AG04449 (cell line): Measurements from ENCODE around the gene RARB.

ENCODE experiments used
- CTCF ChIA-PET: fragments of 350-600 bp; formaldehyde crosslinking; extraction: SDS; loops from one replicate; lab custom pipeline; 2021; ENCODE audit warnings: antibody characterized with exemption; lab: Yijun Ruan, JAX
- POLR2A ChIA-PET: fragments of 400-600, 350-600 bp; formaldehyde crosslinking; extraction: SDS; loops from one replicate; lab custom pipeline; 2020; ENCODE audit warnings: antibody characterized with exemption, inconsistent platforms; lab: Yijun Ruan, JAX
- DNase-seq: peaks from one replicate; pipeline ENCODE4 v3.0.0-alpha.2; 2010; ENCODE audit warnings: low read depth, low spot score
- H3K4me3 ChIP-seq: 2 replicates; pipeline ENCODE4 v1.5.1; 2011; ENCODE audit warnings: low read depth, mild to moderate bottlenecking, control low read depth, low read length
- TF ChIP-seq, protein P1 (sequence below): IDR thresholded peaks from one replicate; pipeline ENCODE4 v1.5.1; 2011; ENCODE audit warnings: mild to moderate bottlenecking, moderate library complexity, low read length, control low read depth, inconsistent platforms; ENCODE audit not compliant: insufficient read depth; ENCODE audit errors: missing control alignments

The RARB gene

DNA sequence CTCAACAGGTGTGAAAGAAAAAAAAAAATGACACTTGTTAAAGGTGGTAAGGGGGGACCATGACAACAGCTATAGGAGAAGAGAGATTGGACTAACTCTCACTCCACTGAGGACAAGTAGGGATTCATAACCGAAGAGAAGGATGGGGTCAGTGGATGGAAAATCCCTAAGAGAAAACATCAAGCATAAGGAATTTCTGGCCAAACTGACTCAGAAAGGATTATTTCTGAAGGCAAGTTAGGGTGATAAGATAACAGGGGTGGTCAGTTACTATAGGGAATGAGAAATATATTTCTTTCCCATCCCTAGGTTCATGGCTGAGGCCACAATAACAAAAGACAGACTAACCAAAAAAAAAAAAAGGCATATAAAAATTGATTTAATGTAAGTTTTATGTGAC lies 9.5 kb upstream of the RARB start:
- TF ChIP-seq, protein P1, sequence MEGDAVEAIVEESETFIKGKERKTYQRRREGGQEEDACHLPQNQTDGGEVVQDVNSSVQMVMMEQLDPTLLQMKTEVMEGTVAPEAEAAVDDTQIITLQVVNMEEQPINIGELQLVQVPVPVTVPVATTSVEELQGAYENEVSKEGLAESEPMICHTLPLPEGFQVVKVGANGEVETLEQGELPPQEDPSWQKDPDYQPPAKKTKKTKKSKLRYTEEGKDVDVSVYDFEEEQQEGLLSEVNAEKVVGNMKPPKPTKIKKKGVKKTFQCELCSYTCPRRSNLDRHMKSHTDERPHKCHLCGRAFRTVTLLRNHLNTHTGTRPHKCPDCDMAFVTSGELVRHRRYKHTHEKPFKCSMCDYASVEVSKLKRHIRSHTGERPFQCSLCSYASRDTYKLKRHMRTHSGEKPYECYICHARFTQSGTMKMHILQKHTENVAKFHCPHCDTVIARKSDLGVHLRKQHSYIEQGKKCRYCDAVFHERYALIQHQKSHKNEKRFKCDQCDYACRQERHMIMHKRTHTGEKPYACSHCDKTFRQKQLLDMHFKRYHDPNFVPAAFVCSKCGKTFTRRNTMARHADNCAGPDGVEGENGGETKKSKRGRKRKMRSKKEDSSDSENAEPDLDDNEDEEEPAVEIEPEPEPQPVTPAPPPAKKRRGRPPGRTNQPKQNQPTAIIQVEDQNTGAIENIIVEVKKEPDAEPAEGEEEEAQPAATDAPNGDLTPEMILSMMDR = no peak
- CTCF ChIA-PET = interaction anchor here (1.6 kb wide), 1 partner anchor 174 kb away, joined by 6 read pairs; no protein-coding TSS in a partner anchor
- H3K4me3 ChIP-seq = no peak overlapping the region
- POLR2A ChIA-PET = no interaction called here
- DNase-seq = no peak

DNA sequence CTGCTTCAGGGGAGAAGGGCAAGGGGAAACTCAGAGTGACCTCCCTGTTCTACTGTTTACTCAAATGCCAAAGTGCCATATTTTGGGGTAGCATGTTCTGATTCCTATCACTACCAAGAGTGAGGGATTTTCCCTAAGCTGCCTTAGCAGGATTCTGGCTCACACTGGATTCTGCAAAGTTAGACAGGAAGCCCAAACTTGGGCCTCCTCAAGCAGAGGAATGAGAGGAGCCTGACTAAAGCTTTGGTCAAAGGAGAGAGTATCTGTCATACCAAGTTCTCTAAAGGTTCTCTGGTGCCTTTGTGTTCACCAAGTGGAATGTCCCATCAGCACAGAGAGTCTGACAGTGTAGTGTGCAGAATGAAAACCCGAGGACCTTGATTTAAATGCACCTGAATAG lies 8.8 kb upstream of the RARB start:
- POLR2A ChIA-PET = no interaction called here
- TF ChIP-seq, protein P1 = no peak
- CTCF ChIA-PET = interaction anchor here (1.0 to 1.6 kb wide), 2 partner anchors 8 to 174 kb away, joined by 3 to 6 read pairs; no protein-coding TSS in a partner anchor
- H3K4me3 ChIP-seq = no peak overlapping the region
- no peak for DNase-seq

DNA sequence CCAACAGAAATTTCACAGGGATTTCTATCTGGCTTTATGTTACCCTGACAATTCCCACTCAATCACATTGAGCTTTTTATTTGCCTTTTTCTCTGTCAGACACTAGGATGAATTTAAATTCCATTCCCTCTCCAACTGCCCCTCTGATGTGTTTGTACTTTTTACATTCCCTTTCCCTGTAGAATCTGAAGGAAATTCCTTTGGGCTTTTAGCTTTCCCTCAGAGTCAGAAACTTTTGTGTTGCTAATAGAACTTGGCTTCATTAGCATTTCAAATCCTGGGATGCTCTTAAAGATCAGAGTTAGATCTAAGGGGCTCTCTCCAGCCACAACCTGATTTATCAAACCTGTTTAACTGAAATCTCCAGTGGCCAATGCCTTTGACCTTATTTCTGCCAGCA lies 7.9 kb upstream of the RARB start:
- H3K4me3 ChIP-seq = no peak overlapping the region
- DNase-seq = no peak
- ChIA-PET CTCF (interaction anchor here (1.0 to 1.6 kb wide), 2 partner anchors 9 to 173 kb away, joined by 3 to 6 read pairs; no protein-coding TSS in a partner anchor), POLR2A (no interaction called here)
- TF ChIP-seq, protein P1 = no peak

DNA sequence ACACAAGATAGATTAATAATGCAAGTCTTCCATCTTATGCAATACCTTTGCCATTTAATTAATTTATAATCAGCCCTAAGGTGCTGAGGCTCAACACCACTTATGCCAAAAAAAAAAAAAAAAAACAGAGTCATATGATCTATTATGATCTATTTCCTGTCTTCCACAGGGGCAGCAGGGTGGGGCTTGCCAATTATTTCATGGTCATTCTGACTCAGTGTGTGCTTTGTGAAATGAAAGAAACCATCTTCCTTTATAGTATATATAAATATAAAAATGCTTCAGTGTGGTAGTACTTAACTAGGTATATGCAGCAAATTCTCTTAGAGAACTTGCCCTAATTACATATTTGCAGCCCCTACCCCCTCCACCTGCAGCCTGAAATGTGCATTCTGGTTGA lies 7.2 kb upstream of the RARB start:
- DNase-seq = no peak
- TF ChIP-seq, protein P1 = no peak
- H3K4me3 ChIP-seq = no peak overlapping the region
- POLR2A ChIA-PET = no interaction called here
- CTCF ChIA-PET = no interaction called here

DNA sequence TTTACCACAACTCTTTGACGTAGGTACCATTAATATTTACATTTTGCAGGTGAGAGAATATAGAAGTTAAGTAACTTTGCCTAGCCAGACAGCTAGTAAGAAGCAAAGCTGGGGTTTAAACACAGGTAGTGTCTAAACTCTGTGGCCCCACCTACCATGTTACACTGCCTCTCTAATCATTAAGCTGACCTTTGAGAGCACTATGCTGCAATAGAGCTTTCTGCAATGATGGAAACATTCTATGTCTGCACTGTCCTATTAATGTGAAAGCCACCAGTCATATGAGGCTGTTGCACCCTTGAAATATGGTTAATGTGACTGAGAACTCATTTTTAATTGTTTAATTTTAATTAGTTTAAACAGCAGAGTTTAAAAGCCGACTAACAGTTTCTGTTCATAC lies 6.3 kb upstream of the RARB start:
- ChIA-PET CTCF (no interaction called here), POLR2A (no interaction called here)
- TF ChIP-seq, protein P1 = no peak

DNA sequence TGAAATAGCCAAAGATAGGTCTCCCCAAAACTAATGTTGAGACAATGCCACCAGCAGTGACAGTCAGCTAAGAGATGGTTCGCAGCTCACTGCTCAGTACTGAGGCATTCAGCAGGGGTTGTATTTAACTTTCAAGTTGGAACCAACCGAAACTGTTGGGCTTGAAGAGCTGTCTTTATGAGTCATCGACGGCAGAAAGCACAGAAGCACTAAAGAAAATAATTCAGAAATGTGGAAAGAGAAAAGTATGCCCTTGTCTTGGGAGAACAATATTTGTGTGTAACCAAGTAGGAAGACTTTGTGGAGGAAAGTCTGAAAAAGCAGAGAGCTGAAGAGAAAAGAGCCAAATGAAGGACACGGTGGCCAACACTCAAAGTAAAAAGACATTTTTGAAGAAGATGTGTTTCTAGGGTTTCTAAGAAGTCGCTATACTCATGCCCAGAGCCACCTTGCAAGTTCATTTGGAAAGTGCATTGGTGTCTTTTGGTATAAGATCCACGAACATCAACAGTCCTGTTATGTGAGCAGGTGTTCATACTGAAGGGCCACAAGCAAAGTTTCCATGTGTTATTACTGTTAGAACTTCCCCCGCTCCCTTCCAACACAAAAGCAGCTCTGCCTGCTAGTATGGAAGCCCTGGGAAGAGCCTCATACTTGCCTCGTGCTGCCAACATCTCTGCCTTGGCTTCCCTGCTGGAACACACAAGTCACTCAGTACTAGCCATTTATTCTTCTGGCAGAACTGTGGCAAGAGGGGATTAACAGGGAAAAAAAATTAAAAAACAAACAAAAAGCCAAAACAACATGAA lies 4.1 kb upstream of the RARB start:
- no peak for DNase-seq
- CTCF ChIA-PET = interaction anchor here (1.2 to 1.6 kb wide), 3 partner anchors 169 to 460 kb away, joined by 3 to 4 read pairs (median 4); no protein-coding TSS in a partner anchor

More for the DNA sequence above, 6.3 kb upstream of the RARB start:
- DNase-seq = no peak
- no peak overlapping the region for H3K4me3 ChIP-seq

More for the DNA sequence above, 4.1 kb upstream of the RARB start:
- POLR2A ChIA-PET = interaction anchor here (1.2 kb wide), 1 partner anchor 168 kb away, joined by 4 read pairs; no protein-coding TSS in a partner anchor
- TF ChIP-seq, protein P1 = no peak
- H3K4me3 ChIP-seq = no peak overlapping the region
